DND-41 (cell line): ENCODE data around the gene PTPRD.

ENCODE experiments used
- ATAC-seq: fragments of 200-7000 bp; cut with Tn5 transposase; 3 replicates; pipeline ENCODE4 v1.9.1; 2021; ENCODE audit warnings: low read depth; ENCODE audit not compliant: insufficient read depth
- DNase-seq: peaks from one replicate; pipeline ENCODE4 v3.0.0-alpha.2; 2020
- H2AFZ ChIP-seq: 2 replicates; pipeline ENCODE4 v1.6.0; 2012; ENCODE audit warnings: low read depth, low read length
- H3K27ac ChIP-seq: 2 replicates; pipeline ENCODE4 v1.5.1; 2012; ENCODE audit warnings: low read length, inconsistent platforms
- H3K27me3 ChIP-seq: fragments of 200-600 bp; sonication (generic); 2 replicates; pipeline ENCODE4 v1.6.0; 2012; ENCODE audit warnings: low read length, mild to moderate bottlenecking, inconsistent platforms; ENCODE audit not compliant: insufficient read depth, poor library complexity
- H3K36me3 ChIP-seq: 2 replicates; pipeline ENCODE4 v1.5.1; 2012; ENCODE audit warnings: low read length, inconsistent platforms; ENCODE audit not compliant: insufficient read depth
- H3K4me1 ChIP-seq: 2 replicates; pipeline ENCODE4 v1.5.1; 2012; ENCODE audit warnings: mild to moderate bottlenecking, low read length; ENCODE audit not compliant: insufficient read depth
- H3K4me2 ChIP-seq: 2 replicates; pipeline ENCODE4 v1.6.0; 2012; ENCODE audit warnings: mild to moderate bottlenecking, moderate library complexity, low read length, inconsistent platforms; ENCODE audit not compliant: insufficient read depth
- H3K4me3 ChIP-seq, 2 experiments: fragments of 200-600 bp in 1 of 2; shearing (Covaris generic) in 1 of 2; 2 replicates each; pipeline ENCODE4 v1.5.1; 2012 to 2016; ENCODE audit warnings: inconsistent platforms in 2 of 2, low read length in 2 of 2, mild to moderate bottlenecking in 2 of 2, low read depth in 1 of 2, moderate library complexity in 1 of 2
- H3K79me2 ChIP-seq: 2 replicates; pipeline ENCODE4 v1.6.0; 2012; ENCODE audit warnings: low read length, inconsistent platforms; ENCODE audit not compliant: insufficient read depth
- H3K9ac ChIP-seq: 2 replicates; pipeline ENCODE4 v1.6.0; 2012; ENCODE audit warnings: low read depth, mild to moderate bottlenecking, inconsistent platforms, low read length, moderate library complexity
- H3K9me3 ChIP-seq: 2 replicates; pipeline ENCODE4 v1.5.1; 2012; ENCODE audit warnings: low read length, moderate library complexity, mild to moderate bottlenecking, inconsistent platforms; ENCODE audit not compliant: insufficient read depth, severe bottlenecking
- H4K20me1 ChIP-seq: 2 replicates; pipeline ENCODE4 v1.6.0; 2012; ENCODE audit warnings: low read length; ENCODE audit not compliant: insufficient read depth
- CTCF ChIP-seq: IDR thresholded peaks from 2 replicates; pipeline ENCODE4 v1.5.1; 2012; ENCODE audit warnings: borderline replicate concordance, low read length, moderate library complexity, mild to moderate bottlenecking; ENCODE audit not compliant: poor library complexity, severe bottlenecking; ENCODE audit errors: extremely low read depth
- EZH2 ChIP-seq: IDR thresholded peaks from 3 replicates; pipeline ENCODE4 v1.6.1; 2012; ENCODE audit warnings: borderline replicate concordance, low read depth, mild to moderate bottlenecking, moderate library complexity, low read length, inconsistent platforms; ENCODE audit not compliant: severe bottlenecking

PTPRD gene

GRCh38 chr9:10048994-10049393 is 563.8 kb downstream of the PTPRD start:
- Histone ChIP-seq H3K27me3 (no peaks in the 10 kb centered on the region), H3K4me3 (no peak overlapping the region), H2AFZ (no peak overlapping the region), H3K36me3 (no peaks in the 10 kb centered on the region), H3K79me2 (no peaks in the 10 kb centered on the region), H3K4me2 (no peak overlapping the region), H3K9me3 (no peaks in the 10 kb centered on the region), H3K27ac (no peak overlapping the region), H3K4me1 (no peaks in the 10 kb centered on the region), H4K20me1 (no peaks in the 10 kb centered on the region), H3K9ac (no peak overlapping the region)
- TF ChIP-seq CTCF (no peak), EZH2 (no peak)
- DNase-seq (no peak), ATAC-seq (no peak)

GRCh38 chr9:10045598-10045997 is 567.2 kb downstream of the PTPRD start:
- Histone ChIP-seq H3K9me3 (no peaks in the 10 kb centered on the region), H3K36me3 (no peaks in the 10 kb centered on the region), H3K4me1 (no peaks in the 10 kb centered on the region), H4K20me1 (no peaks in the 10 kb centered on the region), H3K4me2 (no peak overlapping the region), H3K4me3 (no peak overlapping the region), H3K27me3 (no peaks in the 10 kb centered on the region), H2AFZ (no peak overlapping the region), H3K9ac (no peak overlapping the region), H3K27ac (no peak overlapping the region), H3K79me2 (no peaks in the 10 kb centered on the region)
- DNase-seq (no peak), ATAC-seq (no peak)
- TF ChIP-seq EZH2 (no peak), CTCF (peak; percentile 29)

- Histone ChIP-seq H3K4me2 (no peak overlapping the region), H3K27me3 (no peaks in the 10 kb centered on the region), H2AFZ (no peak overlapping the region), H3K27ac (no peak overlapping the region), H3K36me3 (no peaks in the 10 kb centered on the region), H4K20me1 (no peaks in the 10 kb centered on the region), H3K9me3 (no peaks in the 10 kb centered on the region), H3K79me2 (no peaks in the 10 kb centered on the region), H3K4me3 (no peak overlapping the region), H3K4me1 (no peaks in the 10 kb centered on the region), H3K9ac (no peak overlapping the region)
- no peak for ATAC-seq
- DNase-seq, result no peak
- no peak for TF ChIP-seq EZH2
- no peak for TF ChIP-seq CTCF
These were observed 571.0 kb downstream of the PTPRD start for GRCh38 chr9:10041726-10042229.

GRCh38 chr9:10036095-10036494 is 576.7 kb downstream of the PTPRD start:
- H3K4me2 ChIP-seq, result no peak overlapping the region
- no peak overlapping the region for H3K4me3 ChIP-seq
- DNase-seq (no peak), ATAC-seq (no peak)
- no peak overlapping the region for H2AFZ ChIP-seq
- no peaks in the 10 kb centered on the region for H3K4me1 ChIP-seq
- no peaks in the 10 kb centered on the region for H4K20me1 ChIP-seq
- no peaks in the 10 kb centered on the region for H3K36me3 ChIP-seq
- no peak overlapping the region for H3K9ac ChIP-seq
- TF ChIP-seq EZH2, result no peak
- TF ChIP-seq CTCF, result no peak
- no peaks in the 10 kb centered on the region for H3K79me2 ChIP-seq
- H3K27me3 ChIP-seq, result no peaks in the 10 kb centered on the region
- H3K9me3 ChIP-seq, result no peaks in the 10 kb centered on the region
- no peak overlapping the region for H3K27ac ChIP-seq
